Measurements from ENCODE around the gene EZH2.

The EZH2 gene

GRCh38 chr7:148803094-148803493 is 81.0 kb downstream of the EZH2 start:
- no peak for DNase-seq

GRCh38 chr7:148802101-148802493 is 82.0 kb downstream of the EZH2 start:
- no peak for DNase-seq

GRCh38 chr7:148800677-148801076 is 83.4 kb downstream of the EZH2 start:
- DNase-seq, result no peak

- DNase-seq, result no peak
These were observed 84.1 kb downstream of the EZH2 start for GRCh38 chr7:148799893-148800555.

GRCh38 chr7:148796841-148797240 is 87.2 kb downstream of the EZH2 start:
- no peak for DNase-seq

GRCh38 chr7:148794476-148794875 is 89.6 kb downstream of the EZH2 start:
- no peak for DNase-seq

- DNase-seq, result no peak
These were observed 90.5 kb downstream of the EZH2 start for GRCh38 chr7:148793590-148793989.

- no peak for DNase-seq
These were observed 92.5 kb downstream of the EZH2 start for GRCh38 chr7:148791546-148791945.

- DNase-seq, result no peak
These were observed 93.2 kb downstream of the EZH2 start for GRCh38 chr7:148790850-148791249.

- DNase-seq, result no peak
These were observed 93.9 kb downstream of the EZH2 start for GRCh38 chr7:148790131-148790726.

- no peak for DNase-seq
These were observed 94.9 kb downstream of the EZH2 start for GRCh38 chr7:148789220-148789619.

- no peak for DNase-seq
These were observed 96.4 kb downstream of the EZH2 start for GRCh38 chr7:148787571-148788295.

GRCh38 chr7:148783801-148784527 is 100.1 kb downstream of the EZH2 start:
- DNase-seq, result no peak

GRCh38 chr7:148782757-148783456 is 101.2 kb downstream of the EZH2 start:
- DNase-seq, result no peak

- DNase-seq, result no peak
These were observed 109.6 kb downstream of the EZH2 start for GRCh38 chr7:148774471-148774870.

GRCh38 chr7:148773334-148773733 is 110.8 kb downstream of the EZH2 start:
- no peak for DNase-seq

GRCh38 chr7:148772297-148773089 is 111.6 kb downstream of the EZH2 start:
- DNase-seq, result no peak

GRCh38 chr7:148770004-148770403 is 114.1 kb downstream of the EZH2 start:
- DNase-seq, result no peak

- DNase-seq, result no peak
These were observed 120.5 kb downstream of the EZH2 start for GRCh38 chr7:148763622-148764021.

- no peak for DNase-seq
These were observed 122.4 kb downstream of the EZH2 start for GRCh38 chr7:148761499-148762278.
